OCI-LY1 (cell line): ENCODE results near the gene TMEM203.

Source experiments
- H2AFZ ChIP-seq: fragments of 200-600 bp; sonication (generic), shearing (Covaris generic); 2 replicates; pipeline ENCODE4 v1.6.0; 2014; ENCODE audit warnings: antibody characterized with exemption, mild to moderate bottlenecking, low read length
- H3F3A ChIP-seq: fragments of 200-600 bp; sonication (generic), shearing (Covaris generic); 2 replicates; pipeline ENCODE4 v1.6.0; 2014; ENCODE audit warnings: mild to moderate bottlenecking, antibody characterized with exemption, low read length, moderate library complexity; ENCODE audit not compliant: insufficient read depth
- H3K27ac ChIP-seq: fragments of 200-600 bp; sonication (generic); 2 replicates; pipeline ENCODE4 v1.5.1; 2014; ENCODE audit warnings: low read length, mixed run types, mild to moderate bottlenecking, low read depth; ENCODE audit not compliant: poor library complexity, severe bottlenecking
- H3K27me3 ChIP-seq: fragments of 200-600 bp; sonication (generic); 2 replicates; pipeline ENCODE4 v1.6.0; 2014; ENCODE audit warnings: antibody characterized with exemption, mild to moderate bottlenecking, low read length, moderate library complexity; ENCODE audit not compliant: insufficient read depth
- H3K36me3 ChIP-seq: fragments of 200-600 bp; sonication (generic); 2 replicates; pipeline ENCODE4 v1.6.1; 2014; ENCODE audit warnings: mild to moderate bottlenecking, antibody characterized with exemption, low read length, moderate library complexity, mixed read lengths; ENCODE audit not compliant: insufficient read depth
- H3K4me1 ChIP-seq: fragments of 200-600 bp; sonication (generic); 2 replicates; pipeline ENCODE4 v1.5.1; 2014; ENCODE audit warnings: mild to moderate bottlenecking, low read length, moderate library complexity; ENCODE audit not compliant: insufficient read depth, severe bottlenecking
- H3K4me2 ChIP-seq: fragments of 200-600 bp; sonication (generic), shearing (Covaris generic); 2 replicates; pipeline ENCODE4 v1.6.1; 2014; ENCODE audit warnings: low read length
- H3K4me3 ChIP-seq: fragments of 200-600 bp; sonication (generic); 2 replicates; pipeline ENCODE4 v1.5.1; 2014; ENCODE audit warnings: low read length, low read depth, mild to moderate bottlenecking, mixed read lengths; ENCODE audit not compliant: poor library complexity, severe bottlenecking
- H3K79me2 ChIP-seq: fragments of 200-600 bp; shearing (Covaris generic); 2 replicates; pipeline ENCODE4 v1.6.1; 2016; ENCODE audit warnings: mixed run types, low read length, mixed read lengths; ENCODE audit not compliant: insufficient read depth
- H3K9ac ChIP-seq: fragments of 200-600 bp; sonication (generic), shearing (Covaris generic); 2 replicates; pipeline ENCODE4 v1.6.1; 2014; ENCODE audit warnings: mild to moderate bottlenecking, low read length, mixed read lengths
- H3K9me2 ChIP-seq: fragments of 200-600 bp; sonication (generic), shearing (Covaris generic); 2 replicates; pipeline ENCODE4 v1.6.1; 2014; ENCODE audit warnings: low read depth, mild to moderate bottlenecking, low read length, mixed read lengths
- H3K9me3 ChIP-seq: fragments of 200-600 bp; shearing (Covaris generic); 2 replicates; pipeline ENCODE4 v1.6.1; 2014; ENCODE audit warnings: low read length, mixed read lengths
- H4K20me1 ChIP-seq: fragments of 200-600 bp; sonication (generic), shearing (Covaris generic); 2 replicates; pipeline ENCODE4 v1.6.0; 2016; ENCODE audit warnings: mild to moderate bottlenecking, low read length; ENCODE audit not compliant: insufficient read depth
- EZH2 ChIP-seq: fragments of 200-600 bp; sonication (generic), shearing (Covaris generic); IDR thresholded peaks from 2 replicates; pipeline ENCODE4 v1.8.0; 2017; ENCODE audit warnings: borderline replicate concordance, mixed run types, mild to moderate bottlenecking, antibody characterized with exemption, low read length, moderate library complexity, mixed read lengths
- TF ChIP-seq, protein P1 (sequence below): fragments of 200-600 bp; sonication (generic), shearing (Covaris generic); IDR thresholded peaks from 2 replicates; pipeline ENCODE4 v1.5.1; 2017; ENCODE audit warnings: mild to moderate bottlenecking, antibody characterized with exemption, low read length, moderate library complexity, mixed read lengths

The TMEM203 gene

DNA sequence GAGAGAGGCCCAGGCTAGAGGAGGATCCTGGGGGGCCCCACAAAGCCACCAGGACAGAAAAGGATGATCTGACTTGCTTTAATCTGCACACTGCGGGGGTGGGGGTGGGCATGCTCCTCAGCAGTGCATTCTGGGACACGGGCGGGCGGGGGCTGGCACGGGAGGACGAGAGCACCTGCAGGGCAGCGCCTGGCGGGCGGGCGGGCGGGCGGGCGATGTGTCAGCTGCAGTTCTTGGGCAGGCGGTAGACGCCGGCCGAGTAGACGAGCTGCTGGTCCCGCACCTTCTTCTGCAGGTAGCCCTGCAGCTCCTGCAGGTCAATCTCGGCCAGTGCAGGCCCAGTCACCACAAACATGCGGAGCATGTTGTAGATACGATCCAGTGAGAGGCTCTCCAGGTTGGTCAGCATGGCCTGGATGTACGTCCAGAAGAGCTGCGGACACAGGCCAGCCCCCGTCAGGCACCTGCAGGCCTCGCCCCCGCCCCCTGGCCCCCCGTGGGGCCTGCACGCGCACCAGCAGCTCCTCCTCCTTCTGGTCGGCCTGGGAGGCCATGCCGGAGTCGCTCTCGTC lies 30.6 kb downstream of the TMEM203 start:
- H3K27me3 ChIP-seq, result peaks cover 7% of the 10 kb centered on the region; the same call in 1 of the 2 replicates
- H4K20me1 ChIP-seq, result no peaks in the 10 kb centered on the region
- H3K27ac ChIP-seq, result no peak overlapping the region
- H3K79me2 ChIP-seq, result no peaks in the 10 kb centered on the region
- no peak for TF ChIP-seq EZH2
- TF ChIP-seq, protein P1, sequence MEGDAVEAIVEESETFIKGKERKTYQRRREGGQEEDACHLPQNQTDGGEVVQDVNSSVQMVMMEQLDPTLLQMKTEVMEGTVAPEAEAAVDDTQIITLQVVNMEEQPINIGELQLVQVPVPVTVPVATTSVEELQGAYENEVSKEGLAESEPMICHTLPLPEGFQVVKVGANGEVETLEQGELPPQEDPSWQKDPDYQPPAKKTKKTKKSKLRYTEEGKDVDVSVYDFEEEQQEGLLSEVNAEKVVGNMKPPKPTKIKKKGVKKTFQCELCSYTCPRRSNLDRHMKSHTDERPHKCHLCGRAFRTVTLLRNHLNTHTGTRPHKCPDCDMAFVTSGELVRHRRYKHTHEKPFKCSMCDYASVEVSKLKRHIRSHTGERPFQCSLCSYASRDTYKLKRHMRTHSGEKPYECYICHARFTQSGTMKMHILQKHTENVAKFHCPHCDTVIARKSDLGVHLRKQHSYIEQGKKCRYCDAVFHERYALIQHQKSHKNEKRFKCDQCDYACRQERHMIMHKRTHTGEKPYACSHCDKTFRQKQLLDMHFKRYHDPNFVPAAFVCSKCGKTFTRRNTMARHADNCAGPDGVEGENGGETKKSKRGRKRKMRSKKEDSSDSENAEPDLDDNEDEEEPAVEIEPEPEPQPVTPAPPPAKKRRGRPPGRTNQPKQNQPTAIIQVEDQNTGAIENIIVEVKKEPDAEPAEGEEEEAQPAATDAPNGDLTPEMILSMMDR, result no peak
- no peak overlapping the region for H3K4me3 ChIP-seq
- H3F3A ChIP-seq, result peaks cover 4% of the 10 kb centered on the region; the same call in 1 of the 2 replicates
- no peak overlapping the region for H3K9ac ChIP-seq
- no peaks in the 10 kb centered on the region for H3K9me3 ChIP-seq
- H3K4me2 ChIP-seq, result peak overlapping the region; percentile 20; the same call in 1 of the 2 replicates
- H3K36me3 ChIP-seq, result peaks cover 4% of the 10 kb centered on the region; the same call in 1 of the 2 replicates
- no peak overlapping the region for H2AFZ ChIP-seq
- H3K9me2 ChIP-seq, result no peaks in the 10 kb centered on the region
- peaks cover 17% of the 10 kb centered on the region for H3K4me1 ChIP-seq

DNA sequence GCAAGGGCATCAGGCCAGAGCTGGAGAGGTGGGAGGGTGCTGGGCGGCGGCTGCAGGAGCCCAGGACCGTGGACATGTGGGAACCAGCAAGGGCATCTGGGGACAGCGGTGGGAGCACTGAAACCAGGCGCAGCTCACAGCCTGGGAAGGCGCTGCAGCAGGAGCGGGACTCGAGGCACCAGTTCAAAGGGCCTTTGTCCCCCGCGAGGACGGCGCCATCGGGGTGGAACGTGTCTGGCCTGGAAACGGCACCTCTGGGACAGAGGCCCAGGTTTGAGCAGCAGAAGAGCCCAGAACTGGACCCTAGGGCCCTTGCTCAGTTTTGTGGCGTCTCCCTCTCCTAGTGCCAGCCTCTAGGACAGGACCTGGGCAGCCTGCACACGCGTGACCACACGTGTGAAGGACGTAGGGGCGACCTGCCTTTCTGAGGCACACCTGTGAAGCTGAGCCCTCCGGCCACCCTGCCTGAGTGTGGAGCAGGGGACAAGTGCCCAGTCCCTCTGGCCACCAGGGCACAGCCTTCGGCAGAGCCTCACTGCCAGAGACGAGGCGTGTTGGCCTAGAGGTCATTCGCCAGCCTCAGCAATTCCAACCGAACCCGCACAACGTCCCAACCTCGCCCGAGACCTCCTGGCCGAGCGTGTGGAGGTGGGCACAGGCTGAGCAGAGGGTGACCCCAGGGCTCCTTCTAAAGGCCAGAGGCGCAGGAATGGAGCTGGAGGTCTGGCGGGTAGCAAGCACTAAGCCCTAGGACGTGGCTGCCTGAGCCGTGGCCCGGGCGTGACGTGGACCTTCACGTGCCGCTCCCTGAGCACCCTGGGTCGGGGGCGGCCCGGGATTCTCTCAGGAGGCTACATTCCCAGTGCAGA lies 31.4 kb downstream of the TMEM203 start:
- no peak overlapping the region for H3K27ac ChIP-seq
- H3K79me2 ChIP-seq, result no peaks in the 10 kb centered on the region
- no peaks in the 10 kb centered on the region for H3K9me2 ChIP-seq
- H2AFZ ChIP-seq, result no peak overlapping the region
- no peak overlapping the region for H3K9ac ChIP-seq
- H4K20me1 ChIP-seq, result no peaks in the 10 kb centered on the region
- H3K9me3 ChIP-seq, result no peaks in the 10 kb centered on the region
- H3K4me3 ChIP-seq, result no peak overlapping the region
- H3K4me1 ChIP-seq, result peaks cover 20% of the 10 kb centered on the region
- H3K36me3 ChIP-seq, result no peaks in the 10 kb centered on the region
- H3K4me2 ChIP-seq, result peak overlapping the region; percentile 20; the same call in 1 of the 2 replicates
- peaks cover 4% of the 10 kb centered on the region; the same call in 1 of the 2 replicates for H3F3A ChIP-seq
- TF ChIP-seq EZH2, result no peak
- TF ChIP-seq, protein P1, result no peak
- H3K27me3 ChIP-seq, result peaks cover 7% of the 10 kb centered on the region; the same call in 1 of the 2 replicates

DNA sequence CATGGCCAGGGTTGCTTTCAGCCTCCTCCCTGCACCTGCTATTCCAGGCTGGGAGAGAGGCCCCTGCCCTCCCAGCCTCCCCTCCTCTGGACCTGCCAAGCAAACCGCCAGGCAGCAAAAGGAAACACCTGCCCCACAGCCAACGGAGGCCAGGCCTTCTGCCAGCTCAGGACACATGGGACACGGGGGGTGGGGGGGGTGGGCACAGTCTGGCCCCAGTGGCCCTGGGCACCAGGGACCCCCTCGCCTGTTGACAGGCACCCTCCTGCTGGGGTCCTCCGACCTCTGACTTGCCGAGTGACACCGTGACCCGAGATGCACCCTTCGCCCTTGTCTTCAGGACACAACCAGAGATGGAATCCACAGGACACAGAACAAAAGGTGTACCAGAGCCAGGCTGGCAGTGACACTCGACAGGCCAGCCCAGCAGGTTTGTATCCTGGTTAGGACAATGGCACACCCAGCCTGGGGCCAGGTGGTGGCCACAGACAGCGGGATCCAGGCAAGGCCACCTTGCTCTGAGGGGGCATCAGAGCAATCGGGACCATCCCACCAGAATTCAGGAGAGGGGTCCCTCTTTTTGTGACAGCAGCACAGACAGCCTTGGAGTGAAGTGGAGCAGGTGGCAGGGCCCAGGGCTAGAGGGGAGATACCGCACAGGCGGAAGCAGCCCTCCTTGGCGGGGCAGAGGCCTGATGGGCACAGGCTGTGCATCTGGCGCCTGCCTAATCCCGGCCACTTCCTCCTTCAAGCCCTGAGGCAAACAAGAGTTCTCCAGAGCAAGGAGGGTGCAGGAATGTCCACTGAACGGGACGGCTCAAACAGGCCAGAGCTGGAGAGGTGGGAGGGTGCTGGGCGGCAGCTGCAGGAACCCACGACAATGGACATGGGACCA lies 32.3 kb downstream of the TMEM203 start:
- Histone ChIP-seq H3F3A (peaks cover 4% of the 10 kb centered on the region; the same call in 1 of the 2 replicates), H3K4me1 (peaks cover 21% of the 10 kb centered on the region), H3K4me3 (no peak overlapping the region), H3K9me3 (no peaks in the 10 kb centered on the region), H3K9ac (no peak overlapping the region), H4K20me1 (no peaks in the 10 kb centered on the region), H3K27me3 (peaks cover 7% of the 10 kb centered on the region; the same call in 1 of the 2 replicates), H3K9me2 (no peaks in the 10 kb centered on the region), H2AFZ (no peak overlapping the region), H3K79me2 (no peaks in the 10 kb centered on the region), H3K36me3 (no peaks in the 10 kb centered on the region), H3K27ac (no peak overlapping the region), H3K4me2 (no peak overlapping the region)
- TF ChIP-seq, protein P1, result no peak
- no peak for TF ChIP-seq EZH2
